ENCODE data around the gene PARP8. TPM values are rescaled to one million over a fixed set of nuclear protein-coding genes. Genes with fewer than 3 reads are reported as not detected.

Gene PARP8
- total and polyA plus RNA-seq, 2 of the 8 experiments (the other 6 are each of a cell fraction or from before 2014, with no cell fraction given) = 16.6 to 30.6 TPM

DNA sequence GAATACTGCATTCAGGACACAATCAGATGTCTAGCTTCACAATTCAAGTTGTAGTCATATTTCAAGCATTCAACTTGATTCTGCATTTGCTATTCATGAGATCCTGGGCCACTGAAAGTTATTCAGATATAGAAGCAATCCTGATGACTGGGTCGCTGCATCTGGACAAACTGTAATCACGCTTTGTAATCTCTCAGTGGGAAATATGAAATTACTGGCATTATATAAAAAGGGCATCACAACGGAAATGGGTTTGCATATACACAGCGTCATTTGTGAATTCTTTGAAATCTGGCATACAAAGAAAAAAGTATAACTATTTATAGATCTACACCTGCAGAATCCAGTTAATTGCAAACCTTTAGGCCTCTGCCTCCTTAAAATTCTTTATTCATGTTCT, 102.2 kb downstream of the PARP8 start:
- Histone ChIP-seq H3K4me1 (replicated peaks in 1 of 4; ENCODE audit: control insufficient read depth in 3 of 4, insufficient read depth in 4 of 4, low read length in 3 of 4) (no peaks in the 10 kb centered on the region), H3K4me3 (ENCODE audit: extremely low read depth in 1 of 4, insufficient read depth in 2 of 4, low read depth in 3 of 4, low read length in 4 of 4) (no peak overlapping the region), H3K27me3 (replicated peaks in 1 of 4; ENCODE audit: control insufficient read depth in 3 of 4, extremely low read depth in 1 of 4, insufficient read depth in 3 of 4, low read length in 3 of 4) (peaks cover 0 to 1% (median 0%) of the 10 kb centered on the region in 4 experiments; a peak in 1 of 7 replicates), H3K23me2 (ENCODE audit: low read depth, low read length) (no peaks in the 10 kb centered on the region), H3K36me3 (ENCODE audit: control insufficient read depth in 2 of 4, insufficient read depth in 4 of 4, low read length in 3 of 4) (peaks cover 0 to 11% (median 2%) of the 10 kb centered on the region in 4 experiments; a peak in 2 of 8 replicates), H3K9me3 (ENCODE audit: insufficient read depth in 2 of 2, low read depth in 1 of 2, low read length in 1 of 2) (peaks cover 4 to 11% of the 10 kb centered on the region in 2 experiments; a peak in 3 of 4 replicates), H2BK120ac (replicated peaks; ENCODE audit: low read depth, low read length) (no peak overlapping the region), H2BK15ac (ENCODE audit: low read length) (no peak overlapping the region), H3K4me2 (ENCODE audit: insufficient read depth in 1 of 2, low read depth in 2 of 2, low read length in 2 of 2) (no peak overlapping the region), H3K9ac (replicated peaks in 1 of 4; ENCODE audit: extremely low read depth in 1 of 4, low read depth in 3 of 4, low read length in 3 of 4) (no peak overlapping the region), H4K91ac (replicated peaks; ENCODE audit: insufficient read length, low read length) (no peak overlapping the region), H3K56ac (replicated peaks; ENCODE audit: insufficient read length, low read depth, low read length) (no peak overlapping the region), H2AFZ (ENCODE audit: low read length) (no peak overlapping the region), H2AK5ac (ENCODE audit: low read depth, low read length) (no peak overlapping the region), H4K5ac (ENCODE audit: insufficient read length, low read depth, low read length) (no peak overlapping the region), H4K20me1 (replicated peaks in 1 of 2; ENCODE audit: control insufficient read depth in 1 of 2, insufficient read depth in 2 of 2, low read length in 2 of 2) (no peaks in the 10 kb centered on the region), H3K79me2 (ENCODE audit: control insufficient read depth in 1 of 2, insufficient read depth in 2 of 2, low read length in 2 of 2) (no peaks in the 10 kb centered on the region), H3K4ac (replicated peaks; ENCODE audit: insufficient read length, low read depth, low read length) (no peak overlapping the region), H2BK12ac (ENCODE audit: low read depth, low read length) (no peak overlapping the region), H3K79me1 (ENCODE audit: low read depth, low read length) (no peaks in the 10 kb centered on the region), H3K23ac (ENCODE audit: insufficient read length) (no peak overlapping the region), H2BK20ac (ENCODE audit: low read length) (no peak overlapping the region), H3K18ac (ENCODE audit: extremely low read depth, low read length) (no peak overlapping the region), H2BK5ac (ENCODE audit: low read depth, low read length) (no peak overlapping the region), H4K8ac (ENCODE audit: extremely low read depth, insufficient read depth, low read length) (no peak overlapping the region), H3K27ac (ENCODE audit: low read depth, low read length) (no peak overlapping the region), H3K14ac (ENCODE audit: insufficient read length) (no peak overlapping the region)
- ChIA-PET POLR2A (ENCODE audit: partially characterized antibody) (no interaction called here), CTCF (ENCODE audit: partially characterized antibody) (interaction anchor here (1.0 kb wide), 1 partner anchor 26 kb away, joined by 3 read pairs; no protein-coding TSS in a partner anchor)
- 91% methylated on average over 4 of the region's 4 CpGs; no CpG with 5 or more reads in 1 of the 2 experiments for WGBS, 2 experiments (ENCODE audit: extremely low coverage in 1 of 2, insufficient coverage in 1 of 2, insufficient read length in 1 of 2, insufficient replicate concordance in 2 of 2, low coverage in 1 of 2, low lambda C conversion rate in 2 of 2, missing lambda C conversion rate in 1 of 2)
- DNase-seq (ENCODE audit: low read depth in 1 of 2, low spot score in 2 of 2) = no peak
- FAIRE-seq = no peak
- TF ChIP-seq TEAD4 (IDR thresholded peaks at IDR 0.05; ENCODE audit: low read depth, low read length) (no peak), BACH1 (IDR thresholded peaks at IDR 0.05; ENCODE audit: low read length) (no peak), POU5F1 (IDR thresholded peaks at IDR 0.05; ENCODE audit: low read depth, low read length) (no peak), SIX5 (IDR thresholded peaks at IDR 0.05; ENCODE audit: low read depth, low read length) (no peak)
- TF ChIP-seq, protein P1, sequence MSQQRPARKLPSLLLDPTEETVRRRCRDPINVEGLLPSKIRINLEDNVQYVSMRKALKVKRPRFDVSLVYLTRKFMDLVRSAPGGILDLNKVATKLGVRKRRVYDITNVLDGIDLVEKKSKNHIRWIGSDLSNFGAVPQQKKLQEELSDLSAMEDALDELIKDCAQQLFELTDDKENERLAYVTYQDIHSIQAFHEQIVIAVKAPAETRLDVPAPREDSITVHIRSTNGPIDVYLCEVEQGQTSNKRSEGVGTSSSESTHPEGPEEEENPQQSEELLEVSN (IDR thresholded peaks at IDR 0.05) = no peak

All from H1 (cell line).